Amniotic stem cell (primary cell): ENCODE data around the gene GJA9.
"Not testable (repeated sequence)": the region's sequence is repeated elsewhere in the genome, so short reads cannot be mapped to it uniquely, and the experiment has no call there.

Experiments used
- DNase-seq: peaks from one replicate; lab custom pipeline; 2025; lab: John Stamatoyannopoulos, UW

The GJA9 gene

DNA sequence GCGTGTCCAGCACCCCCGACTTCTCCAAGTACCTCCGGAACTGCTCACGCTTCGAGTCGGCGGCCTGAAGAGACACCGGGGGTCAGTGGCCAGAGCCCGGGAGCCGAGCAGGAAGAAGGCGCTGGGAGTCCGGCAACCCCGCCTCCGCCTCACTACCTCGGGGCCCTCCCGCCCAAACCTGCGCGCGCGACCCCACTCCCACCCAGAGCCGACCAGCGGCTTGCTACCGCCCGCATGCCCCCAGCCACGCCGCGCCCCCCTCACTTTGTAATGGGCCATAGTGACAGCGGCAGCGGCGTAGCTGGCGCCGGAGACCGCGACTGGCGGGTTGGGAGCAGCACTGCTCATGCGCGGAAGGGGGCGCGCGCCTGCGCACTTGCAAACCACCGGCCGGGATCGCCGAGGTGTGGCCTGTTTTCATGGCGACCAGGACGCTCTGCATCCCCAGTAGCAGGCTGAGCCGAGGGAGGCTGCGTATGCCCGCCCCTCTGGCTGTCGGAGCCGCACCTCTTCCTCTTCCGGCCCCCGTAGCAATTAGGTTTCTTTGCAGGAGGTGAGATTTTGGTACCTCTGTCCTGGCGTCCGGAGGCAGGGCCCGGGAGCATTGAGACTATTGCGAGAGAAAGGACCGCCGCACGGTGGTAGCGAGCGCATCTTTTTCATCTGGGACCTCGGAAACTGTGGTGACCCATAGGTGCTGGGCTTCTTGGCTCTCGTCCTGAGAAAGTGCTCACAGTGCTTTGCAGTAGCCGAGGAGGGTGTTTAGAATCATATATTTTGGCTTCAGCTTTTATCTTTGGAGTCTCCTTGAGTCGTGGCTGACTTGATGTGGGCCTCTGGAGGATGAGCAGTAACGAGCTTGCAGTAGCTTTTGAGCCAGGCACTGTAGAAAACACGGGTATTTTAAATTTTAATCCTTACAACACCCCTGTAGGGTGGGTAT is 8.1 kb downstream of the GJA9 start, which contains the start of gene MYCBP:
MYCBP (minus strand) TSS at position 322 of the 943 bp plus-strand sequence; CDS start at position 279, 43 bp downstream.
- peak; percentile 86 for DNase-seq

DNA sequence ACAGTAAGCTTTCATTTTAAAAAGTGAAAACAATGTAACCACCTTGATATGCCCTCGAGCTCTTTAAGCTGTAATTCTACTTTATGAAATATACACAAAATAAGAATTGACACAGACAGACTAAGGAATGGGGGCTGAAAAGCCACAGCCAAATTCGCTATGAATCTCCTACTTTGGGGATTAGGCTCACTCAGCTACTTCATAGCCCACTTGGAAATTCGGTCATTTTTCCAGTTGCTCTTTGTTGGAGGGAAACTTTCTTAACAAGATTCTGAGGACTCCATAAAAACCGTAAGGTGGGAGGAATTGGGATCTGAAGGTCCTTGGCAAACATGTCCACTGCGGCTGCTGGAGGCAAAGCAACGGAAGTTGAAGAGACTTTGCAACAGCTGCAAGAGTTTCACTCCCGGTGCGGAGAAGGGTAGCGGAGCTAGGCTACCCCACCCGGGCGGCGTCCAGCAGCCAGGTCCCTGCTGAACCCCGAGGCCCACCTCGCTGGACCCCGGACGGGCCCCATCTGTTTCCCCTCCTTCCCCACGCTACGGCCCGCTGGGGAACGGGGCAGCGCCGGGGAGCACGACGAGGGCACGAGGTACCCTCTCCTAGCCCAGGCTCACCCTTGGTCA is 8.9 kb downstream of the GJA9 start:
- DNase-seq = no peak

- no peak for DNase-seq
Measured at GRCh38 chr1:38870996-38871395, 10.4 kb downstream of the GJA9 start.

DNA sequence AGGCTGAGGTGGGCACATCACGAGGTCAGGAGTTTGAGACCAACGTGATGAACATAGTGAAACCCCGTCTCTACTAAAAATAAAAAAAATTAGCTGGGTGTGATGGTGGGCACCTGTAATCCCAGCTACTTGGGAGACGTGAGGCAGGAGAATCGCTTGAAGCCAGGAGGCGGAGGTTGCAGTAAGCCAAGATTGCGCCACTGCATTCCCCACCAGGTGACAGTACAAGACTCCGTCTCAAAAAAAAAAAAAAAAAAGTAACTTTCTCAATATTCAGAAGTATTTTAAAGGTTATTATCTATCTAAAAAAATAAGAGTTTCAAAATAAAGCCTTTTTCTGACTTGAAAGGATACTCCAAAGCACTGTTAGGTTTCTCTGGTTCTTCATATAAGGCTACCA is 14.2 kb downstream of the GJA9 start:
- no peak for DNase-seq

GRCh38 chr1:38865112-38865715 is 16.2 kb downstream of the GJA9 start:
- DNase-seq = no peak

- no peak for DNase-seq
Measured at GRCh38 chr1:38860454-38860795, 21.0 kb downstream of the GJA9 start.

GRCh38 chr1:38859561-38860453 is 21.6 kb downstream of the GJA9 start, which contains the start of gene RRAGC:
Gene RRAGC (minus strand): TSS chr1:38859772. CDS start chr1:38859646, 126 bp downstream.
- DNase-seq = peak; percentile 98

DNA sequence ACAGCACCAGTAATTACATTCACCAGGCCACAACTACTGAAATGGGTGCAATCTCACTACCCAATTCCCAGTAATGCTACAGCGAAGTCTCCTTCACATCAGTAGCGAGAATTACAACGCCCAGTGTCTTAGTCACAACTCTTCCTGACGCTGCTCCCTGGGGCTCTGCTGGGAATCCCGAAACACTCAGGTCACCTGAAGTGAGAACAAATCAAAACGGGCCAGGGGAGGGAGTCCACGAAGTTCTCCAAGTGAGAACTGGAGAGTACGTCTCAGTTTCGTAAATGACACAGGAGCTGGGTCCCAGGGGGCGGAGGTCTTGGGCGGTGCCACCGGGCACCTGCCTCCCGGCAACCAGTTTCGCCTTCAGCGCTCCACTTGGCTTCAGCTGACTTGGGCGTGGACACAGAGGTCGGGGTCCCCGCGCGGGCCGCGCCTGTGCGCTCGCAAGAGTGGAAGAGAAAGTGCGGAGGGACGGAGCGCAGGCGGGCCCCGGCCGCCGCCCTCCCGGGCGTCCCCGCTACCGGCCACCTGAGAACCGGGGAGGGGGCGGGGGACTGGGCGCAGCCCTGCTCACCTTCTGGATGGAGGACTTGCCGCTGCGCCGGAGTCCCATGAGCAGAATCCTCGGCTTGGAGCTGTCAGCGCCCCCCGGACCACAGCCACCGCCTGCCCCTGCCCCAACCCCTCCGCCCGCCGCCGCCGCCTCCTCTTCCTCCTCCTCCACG is 22.4 kb downstream of the GJA9 start:
- DNase-seq = no peak

GRCh38 chr1:38852780-38853179 is 28.6 kb downstream of the GJA9 start:
- DNase-seq = no peak

- DNase-seq = no peak
Measured at GRCh38 chr1:38848071-38848470, 33.3 kb downstream of the GJA9 start.

GRCh38 chr1:38846210-38846609 is 35.2 kb downstream of the GJA9 start:
- no peak for DNase-seq

DNA sequence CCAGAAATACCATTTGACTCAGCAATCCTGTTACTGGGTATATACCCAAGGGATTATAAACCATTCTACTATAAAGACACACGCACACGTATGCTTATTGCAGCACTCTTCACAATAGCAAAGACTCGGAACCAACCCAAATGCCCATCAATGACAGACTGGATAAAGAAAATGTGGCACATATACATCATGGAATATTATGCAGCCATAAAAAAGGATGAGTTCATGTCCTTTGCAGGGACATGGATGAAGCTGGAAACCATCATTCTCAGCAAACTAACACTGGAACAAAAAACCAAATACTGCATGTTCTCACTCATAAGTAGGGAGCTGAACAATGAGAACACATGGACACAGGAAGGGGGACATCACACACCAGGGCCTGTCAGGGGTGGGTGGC is 36.3 kb downstream of the GJA9 start:
- DNase-seq = not testable (repeated sequence)

DNA sequence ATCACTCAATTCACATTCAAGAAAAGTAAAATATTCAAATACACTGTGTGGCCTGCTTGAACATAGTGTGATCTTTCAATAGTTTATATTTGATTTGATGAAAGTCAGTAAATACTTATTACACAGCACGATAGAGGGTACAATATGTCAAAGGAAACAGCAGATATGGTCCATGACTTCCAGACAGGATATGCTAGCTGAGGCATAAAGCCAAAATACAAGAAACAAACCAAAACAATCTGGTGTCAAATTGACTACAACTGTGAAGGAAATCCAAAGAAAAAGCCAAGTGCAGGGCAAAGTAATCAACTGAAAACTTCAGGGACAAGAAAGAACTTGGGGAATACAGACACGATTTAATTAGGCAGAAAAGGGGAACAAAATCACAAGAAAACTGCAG is 41.1 kb downstream of the GJA9 start:
- DNase-seq = no peak

- DNase-seq = no peak
Measured at GRCh38 chr1:38839363-38839762, 42.0 kb downstream of the GJA9 start.

GRCh38 chr1:38836316-38836715 is 45.1 kb downstream of the GJA9 start:
- DNase-seq = not testable (repeated sequence)

DNA sequence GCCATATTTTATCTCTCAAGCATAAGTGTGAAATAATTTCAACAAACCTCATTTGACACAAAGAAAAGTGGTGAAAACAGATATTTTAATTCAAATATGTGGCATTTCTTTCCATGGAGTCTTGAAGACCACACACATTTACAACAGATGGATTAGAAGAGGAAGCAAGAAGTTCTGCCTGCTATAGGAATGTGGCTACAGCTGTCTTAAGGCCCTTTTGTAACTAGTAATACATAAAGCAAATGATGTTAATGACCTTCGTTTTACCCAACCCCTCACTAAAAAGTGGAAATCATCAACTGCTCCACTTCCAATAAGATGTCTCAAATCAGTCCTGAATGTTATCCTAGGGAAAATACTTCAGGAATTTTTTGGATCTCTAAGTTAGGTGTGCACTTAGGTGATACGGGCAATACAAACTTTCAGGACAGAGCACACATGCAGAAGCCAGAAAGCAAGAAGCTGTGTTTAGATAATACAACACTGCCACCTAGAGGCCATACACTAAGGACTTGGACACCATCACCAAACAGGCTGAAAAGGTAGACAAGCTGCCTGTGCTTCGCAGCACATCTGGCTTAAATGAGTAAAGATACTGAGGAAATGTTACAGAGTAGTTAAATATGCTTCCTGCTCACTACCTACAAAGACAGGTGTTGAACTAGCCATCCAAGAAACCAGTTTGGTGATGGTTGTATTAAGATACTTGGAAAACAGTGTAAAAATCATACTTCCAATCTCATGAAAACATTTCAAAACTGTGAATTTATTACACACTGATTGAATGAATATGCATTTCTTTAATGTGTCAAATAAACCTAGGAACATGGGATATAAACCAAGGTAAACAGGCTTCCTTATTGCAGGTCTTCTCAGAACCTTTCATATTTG is 46.2 kb downstream of the GJA9 start:
- DNase-seq = peak; percentile 73

GRCh38 chr1:38834221-38834782 is 47.1 kb downstream of the GJA9 start:
- no peak for DNase-seq

- no peak for DNase-seq
Measured at GRCh38 chr1:38833146-38833545, 48.2 kb downstream of the GJA9 start.

DNA sequence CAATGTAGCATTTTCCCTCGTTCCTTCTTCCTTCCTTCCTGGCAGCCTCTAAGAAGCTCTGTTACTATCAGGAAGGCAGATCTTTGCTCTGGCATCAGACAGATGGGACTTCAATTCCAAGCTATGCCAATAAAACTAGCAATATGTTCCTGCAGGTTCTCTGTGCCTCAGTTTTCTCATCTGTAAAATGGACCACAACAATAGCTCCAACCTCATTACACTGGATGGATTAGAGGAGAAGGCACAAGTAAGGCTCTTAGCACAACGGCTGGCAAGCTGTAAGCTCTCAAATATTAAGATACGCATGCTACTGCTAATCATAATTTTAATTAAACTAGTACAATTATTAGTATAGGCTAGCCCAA is 49.0 kb downstream of the GJA9 start:
- DNase-seq = no peak
